HTERT RPE-1 (cell line): ENCODE measurements around the gene GAPVD1.
"Not testable (repeated sequence)": the region's sequence is repeated elsewhere in the genome, so short reads cannot be mapped to it uniquely, and the experiment has no call there.

Experiments
- in situ Hi-C: fragments of 300-500 bp; cut with MboI; formaldehyde crosslinking; loops from 4 replicates; pipeline ENCODE4 v1.14.3; 2020; ENCODE audit warnings: low sequenced_read_pairs

The GAPVD1 gene

GRCh38 chr9:125243792-125244260, 17.8 kb upstream of the GAPVD1 start:
- in situ Hi-C loops, result no loop called here

GRCh38 chr9:125246261-125246667, 15.4 kb upstream of the GAPVD1 start:
- in situ Hi-C loops, result no loop called here

- in situ Hi-C loops, result no loop called here
Measured at GRCh38 chr9:125254231-125254630, 7.4 kb upstream of the GAPVD1 start.

GRCh38 chr9:125255781-125256391, 5.7 kb upstream of the GAPVD1 start:
- in situ Hi-C loops, result no loop called here

- in situ Hi-C loops, result no loop called here
Measured at GRCh38 chr9:125258160-125258785, 3.4 kb upstream of the GAPVD1 start.

- in situ Hi-C loops, result no loop called here
Measured at GRCh38 chr9:125258832-125259534, 2.6 kb upstream of the GAPVD1 start.

GRCh38 chr9:125260561-125260960, 1.1 kb upstream of the GAPVD1 start:
- in situ Hi-C loops, result no loop called here

GRCh38 chr9:125262294-125262991, 817 bp downstream of the GAPVD1 start:
- in situ Hi-C loops, result no loop called here

GRCh38 chr9:125264068-125264467, 2.4 kb downstream of the GAPVD1 start:
- in situ Hi-C loops, result not testable (repeated sequence)

GRCh38 chr9:125268394-125269013, 6.9 kb downstream of the GAPVD1 start:
- in situ Hi-C loops, result no loop called here

- in situ Hi-C loops, result no loop called here
Measured at GRCh38 chr9:125269014-125269397, 7.4 kb downstream of the GAPVD1 start.

- in situ Hi-C loops, result no loop called here
Measured at GRCh38 chr9:125271081-125271480, 9.5 kb downstream of the GAPVD1 start.

GRCh38 chr9:125272697-125273096, 11.1 kb downstream of the GAPVD1 start:
- in situ Hi-C loops, result no loop called here

- in situ Hi-C loops, result no loop called here
Measured at GRCh38 chr9:125276771-125277170, 15.1 kb downstream of the GAPVD1 start.

- in situ Hi-C loops, result no loop called here
Measured at GRCh38 chr9:125277411-125277810, 15.8 kb downstream of the GAPVD1 start.

GRCh38 chr9:125280945-125281344, 19.3 kb downstream of the GAPVD1 start:
- in situ Hi-C loops, result no loop called here

GRCh38 chr9:125284855-125285254, 23.2 kb downstream of the GAPVD1 start:
- in situ Hi-C loops, result no loop called here

- in situ Hi-C loops, result not testable (repeated sequence)
Measured at GRCh38 chr9:125286935-125287433, 25.4 kb downstream of the GAPVD1 start.

- in situ Hi-C loops, result no loop called here
Measured at GRCh38 chr9:125293134-125293533, 31.5 kb downstream of the GAPVD1 start.

GRCh38 chr9:125295657-125296056, 34.0 kb downstream of the GAPVD1 start:
- in situ Hi-C loops, result no loop called here

- in situ Hi-C loops, result no loop called here
Measured at GRCh38 chr9:125296843-125297372, 35.3 kb downstream of the GAPVD1 start.
